CD4-positive, alpha-beta T cell treated with Interleukin-2 at 100 ng/mL for 4 hours (primary cell): ENCODE data around the gene COP1.
A peak's percentile ranks its signal among the peaks of the same experiment; 100 is the strongest.
"Not testable (repeated sequence)": the region's sequence is repeated elsewhere in the genome, so short reads cannot be mapped to it uniquely, and the experiment has no call there.

ENCODE experiments used
- DNase-seq: peaks from one replicate; pipeline ENCODE4 v3.0.0-alpha.2; 2020; ENCODE audit warnings: low spot score

The COP1 gene

DNA sequence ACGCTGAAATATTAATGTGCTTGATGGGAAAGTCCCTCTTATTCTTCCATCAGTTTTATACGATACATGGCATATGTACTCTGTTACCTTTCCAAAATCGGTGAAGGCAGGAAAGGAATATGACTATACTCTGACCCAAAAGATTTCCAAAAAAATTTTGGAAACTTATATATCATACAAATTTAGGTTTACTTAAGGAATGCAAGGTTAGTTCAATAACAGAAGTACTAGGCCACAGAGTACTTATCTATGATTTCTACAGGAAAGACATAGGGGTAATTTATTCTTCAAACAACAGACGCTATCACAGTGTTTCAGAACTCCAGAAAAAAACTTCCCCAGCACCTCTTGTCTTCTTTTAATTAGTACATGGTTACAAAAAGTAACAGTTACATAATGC is 84.8 kb downstream of the COP1 start:
- no peak for DNase-seq

DNA sequence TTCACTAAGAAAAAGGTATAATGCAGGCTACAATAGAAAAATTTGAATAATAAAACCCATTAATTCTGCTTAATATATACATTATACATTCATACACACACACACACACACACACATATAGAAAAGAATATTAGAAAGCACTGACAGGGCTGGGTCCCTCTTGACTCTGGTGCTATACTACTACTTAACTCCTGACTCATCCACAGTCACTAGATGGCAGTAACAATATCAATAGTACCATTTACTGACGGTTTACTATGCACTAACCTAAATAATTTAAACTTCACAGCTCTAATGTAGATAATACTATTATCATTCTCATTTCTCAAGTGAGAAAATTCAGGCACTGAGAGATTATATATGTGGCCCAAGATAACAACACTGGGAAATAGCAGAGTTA is 87.5 kb downstream of the COP1 start:
- no peak for DNase-seq

DNA sequence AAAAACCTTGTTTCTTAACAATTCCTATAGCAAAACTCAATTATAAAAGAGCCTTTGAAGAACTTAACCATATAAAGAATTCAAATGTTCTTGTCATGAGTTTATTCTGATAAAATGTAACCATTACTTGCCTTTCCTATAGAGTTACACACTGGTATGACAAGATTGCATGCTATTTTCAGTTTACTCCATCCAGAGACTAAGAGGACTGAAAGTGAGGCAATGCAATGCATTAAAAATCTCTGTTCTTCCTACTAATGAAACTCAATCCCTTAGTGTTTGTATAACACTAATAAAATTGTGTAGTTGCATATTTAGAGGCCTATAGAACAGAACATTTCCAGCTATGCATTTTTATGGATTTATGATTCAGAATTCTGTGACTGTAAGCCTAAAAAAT is 88.1 kb downstream of the COP1 start:
- no peak for DNase-seq

DNA sequence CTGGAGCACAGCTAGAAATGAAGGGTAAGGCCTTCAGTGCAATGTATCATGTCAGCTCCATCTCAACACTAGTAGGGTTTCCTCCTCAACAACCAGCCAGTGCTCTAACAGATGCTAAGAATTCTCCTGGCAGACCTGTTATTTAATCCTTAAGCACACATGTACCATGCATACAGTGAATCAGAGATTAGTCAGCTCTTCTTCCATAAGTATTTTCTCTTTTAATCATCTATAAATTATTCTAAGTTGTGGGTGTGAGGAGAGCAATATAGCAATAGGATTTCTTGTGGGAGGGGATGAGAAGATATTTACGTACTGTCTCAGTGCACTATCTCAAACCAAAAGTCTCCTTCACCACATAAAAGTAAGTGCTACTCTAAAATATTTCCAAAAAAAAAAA is 95.3 kb downstream of the COP1 start:
- DNase-seq: no peak

DNA sequence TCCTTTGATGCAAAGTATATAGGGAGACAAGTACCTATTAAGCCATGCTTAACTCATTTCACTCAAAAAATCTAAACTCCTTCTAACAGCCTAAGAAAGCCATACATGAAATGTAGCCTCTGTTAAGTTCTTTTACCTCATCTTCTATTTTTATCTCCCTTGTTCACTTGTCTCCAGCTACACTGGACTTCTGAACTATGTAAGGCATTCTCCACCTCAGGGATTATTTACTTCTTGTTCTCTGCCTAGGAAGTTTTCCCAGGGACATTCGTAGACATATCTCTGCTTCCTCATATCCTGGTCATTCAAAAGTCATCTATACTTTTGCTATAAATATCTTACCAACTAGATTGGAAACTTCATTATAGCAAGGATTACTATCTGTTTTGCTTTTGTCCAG is 96.9 kb downstream of the COP1 start:
- no peak for DNase-seq

GRCh38 chr1:176102768-176103350 is 104.2 kb downstream of the COP1 start:
- no peak for DNase-seq

- no peak for DNase-seq
Measured at GRCh38 chr1:176101951-176102642, 105.0 kb downstream of the COP1 start.

DNA sequence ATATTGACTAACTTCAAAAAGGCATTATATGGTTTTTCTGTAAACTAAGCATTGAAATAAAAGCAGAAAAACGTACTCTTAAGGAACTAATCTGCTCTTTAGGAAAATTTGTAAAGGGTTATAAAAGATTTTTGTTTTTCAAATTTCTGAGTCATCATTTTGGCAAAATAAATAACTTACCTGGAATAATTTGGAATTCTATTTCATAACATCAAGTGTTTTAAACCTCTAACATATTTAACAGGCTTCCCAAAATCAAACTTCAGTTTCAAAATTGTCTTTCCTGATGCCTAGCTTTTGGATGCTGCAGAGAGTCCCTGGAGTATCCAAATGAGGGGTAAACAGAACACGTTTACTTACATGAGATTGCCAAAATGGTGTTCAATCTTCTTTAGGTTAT is 108.5 kb downstream of the COP1 start:
- no peak for DNase-seq

DNA sequence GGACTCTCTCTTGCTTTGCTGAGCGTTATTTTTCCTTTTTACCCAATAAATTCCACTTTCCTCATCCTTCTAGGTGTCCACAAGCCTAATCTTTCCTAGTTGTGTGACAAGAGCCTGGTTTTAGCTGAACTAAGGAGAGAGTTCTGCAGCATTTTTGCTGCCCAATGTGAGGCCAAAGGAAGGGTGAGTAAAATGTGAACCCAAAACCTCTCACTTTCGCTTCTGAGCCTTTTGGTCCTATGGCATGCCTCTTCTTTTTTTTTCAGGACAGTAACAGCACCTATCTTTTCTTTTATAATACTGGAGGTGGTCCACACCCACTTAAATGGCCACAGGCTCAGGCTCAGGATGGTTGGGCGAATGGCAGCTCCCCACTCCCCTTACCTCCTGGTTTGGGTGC is 111.1 kb downstream of the COP1 start:
- no peak for DNase-seq

GRCh38 chr1:176090766-176091165 is 116.3 kb downstream of the COP1 start:
- no peak for DNase-seq

DNA sequence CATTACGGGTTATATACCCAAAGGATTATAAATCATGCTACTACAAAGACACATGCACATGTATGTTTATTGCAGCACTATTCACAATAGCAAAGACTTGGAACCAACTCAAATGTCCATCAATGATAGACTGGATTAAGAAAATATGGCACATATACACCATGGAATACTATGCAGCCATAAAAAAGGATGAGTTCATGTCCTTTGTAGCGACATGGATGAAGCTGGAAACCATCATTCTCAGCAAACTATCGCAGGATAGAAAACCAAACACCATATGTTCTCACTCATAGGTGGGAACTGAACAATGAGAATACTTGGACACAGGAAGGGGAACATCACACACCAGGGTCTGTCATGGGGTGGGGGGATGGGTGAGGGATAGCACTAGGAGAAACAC is 119.3 kb downstream of the COP1 start:
- not testable (repeated sequence) for DNase-seq

GRCh38 chr1:176073524-176074157 is 133.4 kb downstream of the COP1 start:
- peak; percentile 48 for DNase-seq

GRCh38 chr1:176068901-176069300 is 138.2 kb downstream of the COP1 start:
- no peak for DNase-seq

DNA sequence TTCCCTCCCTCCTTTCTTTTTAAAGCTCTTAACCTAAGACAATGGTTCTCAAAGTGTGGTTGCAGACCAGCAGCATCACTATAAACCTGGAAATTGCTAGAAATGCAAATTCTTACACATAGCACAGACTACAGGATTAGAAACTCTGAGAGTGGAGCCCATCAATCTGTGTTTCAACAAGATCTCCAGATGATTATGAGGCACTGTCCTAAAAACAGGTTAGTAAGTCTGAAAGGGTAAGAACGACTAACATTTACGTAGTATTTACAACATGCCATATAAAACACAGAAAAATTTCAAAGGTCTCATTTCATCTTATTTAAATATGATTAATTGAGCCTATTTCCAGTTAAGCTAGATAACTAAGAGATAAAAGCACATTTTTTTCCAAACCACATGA is 138.8 kb downstream of the COP1 start:
- no peak for DNase-seq

- no peak for DNase-seq
Measured at GRCh38 chr1:176066709-176067108, 140.4 kb downstream of the COP1 start.

GRCh38 chr1:176058686-176059085 is 148.4 kb downstream of the COP1 start:
- DNase-seq: no peak

GRCh38 chr1:176056312-176056711 is 150.8 kb downstream of the COP1 start:
- no peak for DNase-seq

- no peak for DNase-seq
Measured at GRCh38 chr1:176055398-176055797, 151.7 kb downstream of the COP1 start.

DNA sequence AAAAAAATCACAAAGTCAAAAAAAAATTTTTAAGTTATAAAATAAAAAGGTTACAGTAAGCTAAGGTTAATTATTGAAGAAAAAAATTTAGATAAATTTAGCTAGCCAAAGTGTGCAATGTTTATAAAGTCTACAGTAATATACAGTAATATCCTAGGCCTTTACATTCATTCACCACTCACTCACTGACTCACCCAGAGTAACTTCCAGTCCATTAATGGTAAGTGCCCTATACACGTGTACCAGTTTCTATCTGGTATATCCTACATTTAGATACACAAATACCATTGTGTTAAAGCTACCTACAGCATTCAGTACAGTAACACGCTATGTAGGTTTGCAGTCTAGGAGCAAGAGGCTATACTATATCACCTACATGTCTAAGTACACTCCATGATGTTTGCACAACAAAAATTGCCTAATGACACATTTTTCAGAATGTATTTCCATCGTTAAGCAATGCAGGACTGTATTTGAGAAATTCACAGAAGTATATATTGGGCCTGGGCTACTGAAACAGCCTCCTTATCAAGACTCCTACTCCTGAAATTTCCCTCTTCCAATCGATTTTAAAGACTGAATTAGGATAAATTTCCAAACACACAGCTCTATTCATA is 155.1 kb downstream of the COP1 start:
- DNase-seq: no peak

GRCh38 chr1:176051402-176051801 is 155.7 kb downstream of the COP1 start:
- DNase-seq: no peak

DNA sequence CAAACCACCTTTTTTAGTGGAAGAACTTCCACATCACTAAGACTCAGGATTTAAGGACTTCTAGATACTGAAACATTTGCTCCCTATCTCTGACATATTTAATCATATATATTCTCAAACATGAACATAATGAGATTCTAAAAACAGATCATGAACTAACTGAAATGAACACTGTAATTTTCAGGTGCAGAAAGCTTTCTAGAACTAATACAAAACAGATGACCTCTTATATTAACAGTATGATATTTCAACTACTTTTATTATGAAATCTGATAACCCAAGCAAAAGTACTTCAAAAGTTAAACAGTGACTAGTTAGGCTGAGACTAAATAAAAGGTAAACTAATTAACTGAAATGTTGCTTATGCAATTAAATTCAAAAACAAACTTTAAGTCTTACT is 157.5 kb downstream of the COP1 start:
- no peak for DNase-seq

- no peak for DNase-seq
Measured at GRCh38 chr1:176046926-176047325, 160.2 kb downstream of the COP1 start.

DNA sequence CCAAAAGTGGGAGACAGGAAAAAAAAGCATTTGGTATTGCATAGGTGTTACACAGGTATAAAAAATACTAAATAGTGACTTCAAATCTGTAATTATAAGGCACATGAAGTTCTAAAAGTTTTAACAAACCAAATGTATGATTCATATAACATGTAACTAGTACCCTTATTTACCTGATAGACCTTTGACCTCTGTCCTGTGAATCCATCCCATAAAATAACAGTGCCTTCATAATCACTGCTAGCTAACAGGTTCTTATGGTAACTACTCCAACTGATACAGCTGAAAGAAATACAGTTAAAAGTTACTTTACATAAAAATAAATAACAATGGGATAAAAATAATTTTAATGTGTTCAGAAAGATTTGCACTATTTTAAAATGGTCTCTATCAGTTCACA is 163.5 kb downstream of the COP1 start:
- DNase-seq: no peak
